GM12801 (cell line): ENCODE data around the gene ZNF774.

Experiments used
- TF ChIP-seq, protein P1 (sequence below): IDR thresholded peaks from one replicate; pipeline ENCODE4 v1.5.1; 2011; ENCODE audit warnings: control low read depth; ENCODE audit not compliant: insufficient read length; ENCODE audit errors: extremely low read depth

The ZNF774 gene

DNA sequence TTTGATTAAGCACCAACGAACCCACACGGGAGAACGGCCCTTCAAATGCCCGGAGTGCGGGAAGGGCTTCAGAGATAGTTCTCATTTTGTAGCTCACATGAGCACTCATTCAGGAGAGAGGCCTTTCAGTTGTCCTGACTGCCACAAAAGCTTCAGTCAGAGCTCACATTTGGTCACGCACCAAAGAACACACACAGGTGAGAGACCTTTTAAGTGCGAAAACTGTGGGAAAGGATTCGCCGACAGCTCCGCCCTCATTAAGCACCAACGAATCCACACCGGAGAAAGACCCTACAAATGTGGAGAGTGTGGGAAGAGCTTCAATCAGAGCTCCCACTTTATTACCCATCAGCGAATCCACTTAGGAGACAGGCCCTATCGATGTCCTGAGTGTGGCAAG lies 8.7 kb downstream of the ZNF774 start:
- TF ChIP-seq, protein P1, sequence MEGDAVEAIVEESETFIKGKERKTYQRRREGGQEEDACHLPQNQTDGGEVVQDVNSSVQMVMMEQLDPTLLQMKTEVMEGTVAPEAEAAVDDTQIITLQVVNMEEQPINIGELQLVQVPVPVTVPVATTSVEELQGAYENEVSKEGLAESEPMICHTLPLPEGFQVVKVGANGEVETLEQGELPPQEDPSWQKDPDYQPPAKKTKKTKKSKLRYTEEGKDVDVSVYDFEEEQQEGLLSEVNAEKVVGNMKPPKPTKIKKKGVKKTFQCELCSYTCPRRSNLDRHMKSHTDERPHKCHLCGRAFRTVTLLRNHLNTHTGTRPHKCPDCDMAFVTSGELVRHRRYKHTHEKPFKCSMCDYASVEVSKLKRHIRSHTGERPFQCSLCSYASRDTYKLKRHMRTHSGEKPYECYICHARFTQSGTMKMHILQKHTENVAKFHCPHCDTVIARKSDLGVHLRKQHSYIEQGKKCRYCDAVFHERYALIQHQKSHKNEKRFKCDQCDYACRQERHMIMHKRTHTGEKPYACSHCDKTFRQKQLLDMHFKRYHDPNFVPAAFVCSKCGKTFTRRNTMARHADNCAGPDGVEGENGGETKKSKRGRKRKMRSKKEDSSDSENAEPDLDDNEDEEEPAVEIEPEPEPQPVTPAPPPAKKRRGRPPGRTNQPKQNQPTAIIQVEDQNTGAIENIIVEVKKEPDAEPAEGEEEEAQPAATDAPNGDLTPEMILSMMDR: no peak

- TF ChIP-seq, protein P1: no peak
Observed at GRCh38 chr15:90362936-90363212, 10.8 kb downstream of the ZNF774 start.

GRCh38 chr15:90364251-90364650 lies 12.2 kb downstream of the ZNF774 start:
- TF ChIP-seq, protein P1: no peak

GRCh38 chr15:90365414-90366055 lies 13.5 kb downstream of the ZNF774 start:
- TF ChIP-seq, protein P1: no peak

GRCh38 chr15:90367576-90367975 lies 15.5 kb downstream of the ZNF774 start:
- TF ChIP-seq, protein P1: no peak

GRCh38 chr15:90375071-90375470 lies 23.0 kb downstream of the ZNF774 start:
- TF ChIP-seq, protein P1: no peak

DNA sequence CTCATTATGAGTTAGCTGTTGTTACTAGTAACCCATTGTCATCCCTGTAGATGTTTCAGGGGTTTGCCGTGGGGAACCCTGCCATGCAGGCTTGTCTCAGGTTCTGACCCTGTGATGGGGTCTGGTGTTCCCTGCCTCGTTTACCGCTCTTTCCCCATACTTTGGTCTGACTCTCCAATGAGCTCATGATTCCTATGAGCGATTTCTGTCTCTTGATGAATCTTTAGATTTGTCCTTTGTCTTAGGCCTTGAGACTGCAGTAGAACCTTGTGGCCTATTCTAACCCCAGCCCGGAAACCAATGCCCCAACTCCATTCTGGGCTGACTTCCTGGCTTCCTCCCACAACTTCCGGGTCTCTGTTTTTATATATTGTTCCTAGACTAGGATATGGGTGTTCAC lies 24.7 kb downstream of the ZNF774 start:
- TF ChIP-seq, protein P1: no peak
